Endodermal cell (in vitro differentiated cells): ENCODE data around the gene STEAP1B. TPM values are rescaled to one million over a fixed set of nuclear protein-coding genes. Genes with fewer than 3 reads are reported as not detected.

ENCODE experiments used
- DNase-seq: peaks from one replicate; pipeline ENCODE4 v3.0.0-alpha.2; 2017
- H3K27ac ChIP-seq: 2 replicates; pipeline ENCODE4 v1.5.1; 2013; ENCODE audit warnings: mild to moderate bottlenecking, low read depth, low read length, moderate library complexity
- H3K27me3 ChIP-seq: 2 replicates; pipeline ENCODE4 v1.6.1; 2013; ENCODE audit warnings: mild to moderate bottlenecking, low read length, moderate library complexity; ENCODE audit not compliant: insufficient read depth, control insufficient read depth, poor library complexity, severe bottlenecking
- H3K36me3 ChIP-seq: 2 replicates; pipeline ENCODE4 v1.7.0; 2013; ENCODE audit warnings: mild to moderate bottlenecking, low read length, moderate library complexity; ENCODE audit not compliant: control insufficient read depth, insufficient read depth
- H3K4me1 ChIP-seq: one replicate; pipeline ENCODE4 v1.7.0; 2013; ENCODE audit warnings: low read length; ENCODE audit not compliant: control insufficient read depth, insufficient read depth
- H3K4me3 ChIP-seq: 2 replicates; pipeline ENCODE4 v1.5.1; 2013; ENCODE audit warnings: mild to moderate bottlenecking, low read length, moderate library complexity
- H3K9ac ChIP-seq: 2 replicates; pipeline ENCODE4 v1.6.1; 2013; ENCODE audit warnings: mild to moderate bottlenecking, low read length, moderate library complexity; ENCODE audit not compliant: poor library complexity, severe bottlenecking; ENCODE audit errors: extremely low read depth
- H3K9me3 ChIP-seq: 2 replicates; pipeline ENCODE4 v1.6.1; 2013; ENCODE audit warnings: mild to moderate bottlenecking, low read length, moderate library complexity; ENCODE audit not compliant: control insufficient read depth
- H3K27ac Mint-ChIP-seq: 2 replicates; pipeline ENCODE4 v1.8.0; 2020; ENCODE audit warnings: mixed read lengths
- H3K27me3 Mint-ChIP-seq: 2 replicates; pipeline ENCODE4 v1.8.0; 2021; ENCODE audit warnings: mild to moderate bottlenecking, mixed read lengths; ENCODE audit not compliant: insufficient read depth
- H3K36me3 Mint-ChIP-seq: 2 replicates; pipeline ENCODE4 v1.8.0; 2020; ENCODE audit warnings: low read depth, mixed read lengths
- H3K4me1 Mint-ChIP-seq: 2 replicates; pipeline ENCODE4 v1.8.0; 2020; ENCODE audit warnings: mixed read lengths
- H3K4me3 Mint-ChIP-seq: 2 replicates; pipeline ENCODE4 v1.8.0; 2020; ENCODE audit warnings: mild to moderate bottlenecking, moderate library complexity, mixed read lengths
- H3K9me3 Mint-ChIP-seq: 2 replicates; pipeline ENCODE4 v1.8.0; 2020; ENCODE audit warnings: mild to moderate bottlenecking, mixed read lengths
- WGBS, 2 experiments: methylation state at CpG; one replicate each; pipeline versions ENCODE4 v1.1.5 to v1.1.7; 2013; ENCODE audit warnings: missing lambda C conversion rate in 2 of 2, mixed read lengths in 1 of 2; ENCODE audit not compliant: insufficient coverage in 1 of 2, insufficient read length in 1 of 2; 5-methylcytosine and 5-hydroxymethylcytosine counted together
- total RNA-seq, 2 donors: library from RNA; stranded (reverse); fragmentation: NEBNext Ultra II Directional in 1 of 2; extraction: Animal tissue kit (Norgen Biotek cat#: 25700) in 1 of 2; gene quantifications; 2 replicates in 1 of 2; 3 replicates in 1 of 2; pipeline ENCODE4 v1.2.1, GENCODE V29; 2021
- TF ChIP-seq, protein P1 (sequence below): fragments of 200-600 bp; sonication (generic); conservative IDR thresholded peaks from 2 replicates; pipeline ENCODE4 v1.5.0; 2021; ENCODE audit warnings: antibody characterized with exemption, mild to moderate bottlenecking

STEAP1B gene
- total RNA-seq, 2 donors from 2014 or later = 30.5 to 54.2 TPM

DNA sequence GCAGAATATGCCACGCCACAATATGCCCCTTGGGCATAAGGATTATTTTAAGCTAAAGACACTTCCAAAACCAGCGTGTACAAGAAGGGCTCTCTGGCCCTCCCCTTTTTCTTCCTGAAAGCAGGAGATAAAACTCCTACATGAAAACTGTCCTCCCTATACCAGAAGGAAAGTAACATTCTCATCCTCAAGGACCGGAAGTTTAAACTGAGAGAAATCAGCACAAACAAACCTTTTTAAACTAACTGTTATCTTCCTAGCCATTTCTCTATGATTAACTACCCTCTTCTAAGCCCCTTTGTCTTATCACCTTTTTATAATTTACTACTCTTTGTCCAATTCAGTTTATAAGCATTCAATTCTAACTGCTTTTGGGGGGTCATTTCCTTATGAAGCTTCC lies 126.6 kb downstream of the STEAP1B start:
- Mint-ChIP-seq H3K4me1 (peaks cover 7% of the 10 kb centered on the region), H3K4me3 (no peak overlapping the region), H3K9me3 (no peaks in the 10 kb centered on the region), H3K27me3 (no peaks in the 10 kb centered on the region), H3K27ac (no peak overlapping the region), H3K36me3 (no peaks in the 10 kb centered on the region)
- 89% methylated on average over 3 of the region's 3 CpGs for WGBS, 2 experiments
- Histone ChIP-seq H3K4me3 (no peak overlapping the region), H3K27me3 (no peaks in the 10 kb centered on the region), H3K27ac (no peak overlapping the region), H3K9ac (no peak overlapping the region), H3K9me3 (no peaks in the 10 kb centered on the region), H3K4me1 (no peaks in the 10 kb centered on the region), H3K36me3 (no peaks in the 10 kb centered on the region)
- TF ChIP-seq, protein P1, sequence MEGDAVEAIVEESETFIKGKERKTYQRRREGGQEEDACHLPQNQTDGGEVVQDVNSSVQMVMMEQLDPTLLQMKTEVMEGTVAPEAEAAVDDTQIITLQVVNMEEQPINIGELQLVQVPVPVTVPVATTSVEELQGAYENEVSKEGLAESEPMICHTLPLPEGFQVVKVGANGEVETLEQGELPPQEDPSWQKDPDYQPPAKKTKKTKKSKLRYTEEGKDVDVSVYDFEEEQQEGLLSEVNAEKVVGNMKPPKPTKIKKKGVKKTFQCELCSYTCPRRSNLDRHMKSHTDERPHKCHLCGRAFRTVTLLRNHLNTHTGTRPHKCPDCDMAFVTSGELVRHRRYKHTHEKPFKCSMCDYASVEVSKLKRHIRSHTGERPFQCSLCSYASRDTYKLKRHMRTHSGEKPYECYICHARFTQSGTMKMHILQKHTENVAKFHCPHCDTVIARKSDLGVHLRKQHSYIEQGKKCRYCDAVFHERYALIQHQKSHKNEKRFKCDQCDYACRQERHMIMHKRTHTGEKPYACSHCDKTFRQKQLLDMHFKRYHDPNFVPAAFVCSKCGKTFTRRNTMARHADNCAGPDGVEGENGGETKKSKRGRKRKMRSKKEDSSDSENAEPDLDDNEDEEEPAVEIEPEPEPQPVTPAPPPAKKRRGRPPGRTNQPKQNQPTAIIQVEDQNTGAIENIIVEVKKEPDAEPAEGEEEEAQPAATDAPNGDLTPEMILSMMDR = no peak
- DNase-seq = no peak

DNA sequence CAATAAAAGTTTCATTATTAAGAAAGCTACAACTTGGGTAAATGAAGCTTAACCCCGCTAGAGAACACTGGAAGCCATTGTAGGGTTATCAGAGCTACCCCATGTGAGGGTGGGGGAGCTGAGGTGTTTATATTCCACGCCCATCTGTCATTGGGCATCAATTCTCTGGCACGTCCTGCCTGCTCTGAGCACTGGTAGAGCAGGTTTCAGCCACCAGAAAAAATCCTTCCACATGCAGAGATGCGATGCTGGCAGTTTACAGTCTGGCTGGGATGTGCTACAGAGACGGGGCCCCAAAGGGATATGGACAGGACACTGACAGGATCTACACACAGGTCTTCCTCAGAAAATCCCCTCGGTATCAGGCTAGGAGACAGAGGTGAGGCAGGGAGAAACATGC lies 127.1 kb downstream of the STEAP1B start:
- Mint-ChIP-seq H3K27ac (no peak overlapping the region), H3K4me3 (no peak overlapping the region), H3K36me3 (no peaks in the 10 kb centered on the region), H3K4me1 (peaks cover 6% of the 10 kb centered on the region), H3K9me3 (no peaks in the 10 kb centered on the region), H3K27me3 (no peaks in the 10 kb centered on the region)
- H3K27ac ChIP-seq = no peak overlapping the region
- H3K4me3 ChIP-seq = no peak overlapping the region
- WGBS, 2 experiments = 94 to 96% methylated on average over 3 to 6 of the region's 6 CpGs
- no peaks in the 10 kb centered on the region for H3K27me3 ChIP-seq
- TF ChIP-seq, protein P1 = no peak
- no peaks in the 10 kb centered on the region for H3K4me1 ChIP-seq
- H3K9ac ChIP-seq = no peak overlapping the region
- no peak for DNase-seq
- no peaks in the 10 kb centered on the region for H3K9me3 ChIP-seq
- no peaks in the 10 kb centered on the region for H3K36me3 ChIP-seq

DNA sequence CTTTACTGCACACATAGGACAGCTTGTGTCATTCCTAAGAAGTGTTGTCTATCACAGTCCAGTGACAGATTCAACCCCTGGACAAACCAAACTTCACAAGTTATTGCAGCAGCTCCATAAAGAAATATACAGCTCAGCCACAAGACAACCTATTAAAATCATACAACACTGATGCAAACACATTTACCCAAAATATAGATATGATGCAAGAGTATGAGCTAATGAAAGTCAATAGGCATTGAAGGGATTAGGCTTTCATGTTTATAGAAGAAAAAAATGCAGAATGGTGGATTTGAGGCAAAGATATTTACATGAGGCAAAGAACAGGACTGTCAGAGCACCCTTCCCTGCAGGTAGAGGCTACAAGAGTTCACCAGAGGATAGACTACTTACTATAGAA lies 128.1 kb downstream of the STEAP1B start:
- TF ChIP-seq, protein P1 = no peak
- peaks cover 1% of the 10 kb centered on the region for H3K4me1 Mint-ChIP-seq
- H3K36me3 Mint-ChIP-seq = no peaks in the 10 kb centered on the region
- H3K27ac Mint-ChIP-seq = no peak overlapping the region
- no peaks in the 10 kb centered on the region for H3K4me1 ChIP-seq
- no peak overlapping the region for H3K4me3 Mint-ChIP-seq
- H3K27me3 Mint-ChIP-seq = no peaks in the 10 kb centered on the region
- H3K9me3 ChIP-seq = no peaks in the 10 kb centered on the region
- no peaks in the 10 kb centered on the region for H3K27me3 ChIP-seq
- no peak for DNase-seq
- H3K36me3 ChIP-seq = no peaks in the 10 kb centered on the region
- no peak overlapping the region for H3K4me3 ChIP-seq
- no peaks in the 10 kb centered on the region for H3K9me3 Mint-ChIP-seq
- H3K27ac ChIP-seq = no peak overlapping the region
- no peak overlapping the region for H3K9ac ChIP-seq

Other genes starting within 250 kb of the STEAP1B start
- 10 to 100 TPM; 16.7 to 23.2 TPM for gene RAPGEF5, start 143.0 kb downstream of the STEAP1B start, total RNA-seq
- under 1 TPM; 0.64 to 0.88 TPM for gene IL6, start 227.0 kb upstream of the STEAP1B start, total RNA-seq